Natural killer cell (primary cell): ENCODE measurements around the gene PRDX2. TPM values are rescaled to one million over a fixed set of nuclear protein-coding genes. Genes with fewer than 3 reads are reported as not detected.

ENCODE experiments used
- ATAC-seq, 3 donors: fragments of 150-1000 bp in 2 of 3; fragments of 200-7000 bp in 1 of 3; cut with Tn5 transposase; 1 replicate in 1 of 3; 2 replicates in 2 of 3; pipeline ENCODE4 v1.10.0; 2021; ENCODE audit warnings: mild to moderate bottlenecking in 2 of 3, moderate library complexity in 2 of 3
- DNase-seq, 2 donors: peaks; one replicate each; pipeline versions ENCODE4 v3.0.0 to v3.0.0-alpha.2; 2013 to 2021; ENCODE audit warnings: mixed read lengths in 1 of 2
- H3K27ac ChIP-seq: one replicate; pipeline ENCODE4 v1.5.1; 2013; ENCODE audit warnings: mild to moderate bottlenecking, low read length
- H3K27me3 ChIP-seq: one replicate; pipeline ENCODE4 v1.6.1; 2013; ENCODE audit warnings: low read length; ENCODE audit not compliant: control insufficient read depth, insufficient read depth
- H3K36me3 ChIP-seq: one replicate; pipeline ENCODE4 v1.6.1; 2013; ENCODE audit warnings: low read length; ENCODE audit not compliant: control insufficient read depth, insufficient read depth
- H3K4me1 ChIP-seq: one replicate; pipeline ENCODE4 v1.6.1; 2013; ENCODE audit warnings: low read length; ENCODE audit not compliant: control insufficient read depth, insufficient read depth
- H3K4me3 ChIP-seq: one replicate; pipeline ENCODE4 v1.5.1; 2013; ENCODE audit warnings: low read length
- H3K9me3 ChIP-seq: one replicate; pipeline ENCODE4 v1.6.1; 2013; ENCODE audit warnings: low read length; ENCODE audit not compliant: control insufficient read depth, insufficient read depth
- H3K27ac Mint-ChIP-seq, 2 donors: one replicate each; pipeline ENCODE4 v1.8.0; 2022; ENCODE audit warnings: mild to moderate bottlenecking in 2 of 2, mixed read lengths in 2 of 2, moderate library complexity in 1 of 2
- H3K27me3 Mint-ChIP-seq, 2 donors: one replicate each; pipeline ENCODE4 v1.8.0; 2022; ENCODE audit warnings: low read depth in 2 of 2, mixed read lengths in 2 of 2
- H3K36me3 Mint-ChIP-seq: one replicate; pipeline ENCODE4 v1.8.0; 2022; ENCODE audit warnings: mixed read lengths
- H3K4me1 Mint-ChIP-seq, 2 donors: one replicate each; pipeline ENCODE4 v1.8.0; 2022; ENCODE audit warnings: mixed read lengths in 2 of 2
- H3K4me3 Mint-ChIP-seq: one replicate; pipeline ENCODE4 v1.8.0; 2022; ENCODE audit warnings: mild to moderate bottlenecking, moderate library complexity, mixed read lengths
- H3K9me3 Mint-ChIP-seq, 2 donors: one replicate each; pipeline ENCODE4 v1.8.0; 2022; ENCODE audit warnings: mixed read lengths in 2 of 2
- WGBS: methylation state at CpG from one replicate; pipeline ENCODE4 v1.1.7; 2013; ENCODE audit warnings: missing lambda C conversion rate; ENCODE audit not compliant: insufficient coverage; 5-methylcytosine and 5-hydroxymethylcytosine counted together
- intact Hi-C: fragments of 100-400 bp; cut with micrococcal nuclease; formaldehyde crosslinking; loops from one replicate; pipeline ENCODE4 v1.14.2; 2022
- total RNA-seq, 4 donors: library from RNA; stranded (reverse); fragments of 120-200 nt in 1 of 4; gene quantifications; one replicate each; pipeline versions ENCODE4 v1.2.3 to v1.2.4, GENCODE V29; 2013 to 2022
- TF ChIP-seq, protein P1 (sequence below): fragments of 200-600 bp; IDR thresholded peaks from one replicate; pipeline ENCODE4 v1.8.0; 2022; ENCODE audit warnings: antibody characterized with exemption

Gene PRDX2
- total RNA-seq, 3 donors from 2014 or later (not counting 1 experiment from before 2014, with no cell fraction given) = 28.8 to 67.1 (median 66.9) TPM

DNA sequence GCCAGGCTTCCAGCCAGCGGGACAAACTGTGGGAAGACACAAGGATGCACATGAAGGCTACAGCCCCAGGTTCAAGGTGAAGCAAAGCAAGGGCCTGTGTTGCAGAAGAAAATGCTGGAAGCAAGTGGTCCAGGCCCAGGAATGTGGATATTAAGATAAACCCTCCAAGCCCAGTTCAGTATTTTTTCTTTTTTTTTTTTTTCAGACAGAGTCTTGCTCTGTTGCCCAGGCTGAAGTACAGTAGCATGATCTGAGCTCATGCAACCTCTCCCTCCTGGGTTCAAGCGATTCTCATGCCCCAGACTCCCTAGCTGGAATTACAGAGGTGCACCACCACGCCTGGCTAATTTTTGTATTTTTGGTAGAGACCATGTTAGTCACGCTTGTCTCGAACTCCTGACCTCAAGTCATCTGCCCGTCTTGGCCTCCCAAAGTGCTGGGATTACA lies 4.4 kb downstream of the PRDX2 start:
- 93% methylated on average over 6 of the region's 6 CpGs for whole genome bisulfite sequencing
- Mint-ChIP-seq H3K36me3 (no peaks in the 10 kb centered on the region), H3K9me3 (no peaks in the 10 kb centered on the region), H3K4me3 (no peak overlapping the region), H3K4me1 (peaks cover 30 to 36% of the 10 kb centered on the region in 2 donors), H3K27ac (peak overlapping the region in 1 of 2 donors; percentile 51), H3K27me3 (peaks cover 0 to 7% of the 10 kb centered on the region in 2 donors)
- H3K36me3 ChIP-seq = no peaks in the 10 kb centered on the region
- no peak overlapping the region for H3K27ac ChIP-seq
- no peak overlapping the region for H3K4me3 ChIP-seq
- no peaks in the 10 kb centered on the region for H3K9me3 ChIP-seq
- DNase-seq (peak in 1 of 2 donors; percentile 30), ATAC-seq (no peak)
- peaks cover 43% of the 10 kb centered on the region for H3K4me1 ChIP-seq
- peaks cover 5% of the 10 kb centered on the region for H3K27me3 ChIP-seq
- TF ChIP-seq, protein P1, sequence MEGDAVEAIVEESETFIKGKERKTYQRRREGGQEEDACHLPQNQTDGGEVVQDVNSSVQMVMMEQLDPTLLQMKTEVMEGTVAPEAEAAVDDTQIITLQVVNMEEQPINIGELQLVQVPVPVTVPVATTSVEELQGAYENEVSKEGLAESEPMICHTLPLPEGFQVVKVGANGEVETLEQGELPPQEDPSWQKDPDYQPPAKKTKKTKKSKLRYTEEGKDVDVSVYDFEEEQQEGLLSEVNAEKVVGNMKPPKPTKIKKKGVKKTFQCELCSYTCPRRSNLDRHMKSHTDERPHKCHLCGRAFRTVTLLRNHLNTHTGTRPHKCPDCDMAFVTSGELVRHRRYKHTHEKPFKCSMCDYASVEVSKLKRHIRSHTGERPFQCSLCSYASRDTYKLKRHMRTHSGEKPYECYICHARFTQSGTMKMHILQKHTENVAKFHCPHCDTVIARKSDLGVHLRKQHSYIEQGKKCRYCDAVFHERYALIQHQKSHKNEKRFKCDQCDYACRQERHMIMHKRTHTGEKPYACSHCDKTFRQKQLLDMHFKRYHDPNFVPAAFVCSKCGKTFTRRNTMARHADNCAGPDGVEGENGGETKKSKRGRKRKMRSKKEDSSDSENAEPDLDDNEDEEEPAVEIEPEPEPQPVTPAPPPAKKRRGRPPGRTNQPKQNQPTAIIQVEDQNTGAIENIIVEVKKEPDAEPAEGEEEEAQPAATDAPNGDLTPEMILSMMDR = no peak
- intact Hi-C loops = loop anchor here (10.0 kb wide), 2 partner anchors 122 to 358 kb away; partner anchors contain the start of genes IER2 and STX10

DNA sequence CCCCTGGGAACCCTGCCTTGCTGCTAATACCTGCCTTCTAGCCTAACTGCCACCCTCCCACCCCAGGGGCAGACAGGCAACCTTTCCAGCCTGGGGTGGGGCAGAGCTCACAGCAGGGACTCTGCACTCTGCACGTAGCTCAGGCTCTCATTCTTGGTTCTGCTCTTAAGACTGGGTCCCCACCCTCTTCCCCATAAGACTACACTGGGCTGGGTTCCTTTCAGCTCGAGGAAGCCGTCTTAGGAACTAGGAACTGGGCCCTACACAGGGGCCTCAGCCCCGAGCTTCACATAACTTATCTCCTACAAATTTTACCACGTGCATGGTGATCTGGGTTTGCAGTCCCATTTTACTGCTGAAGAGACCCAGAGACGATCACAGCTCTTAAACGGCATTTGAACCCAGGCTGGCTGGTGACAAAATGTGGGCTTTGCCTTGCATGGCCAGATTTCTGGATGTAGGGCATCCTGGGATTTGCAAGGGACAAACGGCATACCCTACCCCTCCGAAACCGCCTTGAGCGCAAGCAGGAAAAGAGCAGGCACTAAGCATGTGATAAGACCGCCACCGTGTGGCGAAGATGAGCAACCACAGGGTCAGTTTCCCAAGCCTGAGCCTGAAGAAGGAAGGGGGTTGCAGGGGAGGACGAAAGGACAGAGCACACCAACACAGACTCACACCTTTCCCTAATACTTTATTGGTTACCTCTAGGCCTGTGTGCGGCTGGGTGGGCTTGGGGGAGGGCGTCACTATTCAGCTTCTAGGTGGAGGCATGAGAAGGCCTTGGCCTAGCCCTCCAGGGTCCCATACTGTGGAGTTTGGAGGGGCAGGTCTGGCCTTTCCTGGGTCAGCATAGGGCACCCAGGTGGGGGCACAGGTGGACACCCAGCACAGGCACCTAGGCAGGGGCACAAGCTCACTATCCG lies 5.2 kb downstream of the PRDX2 start:
- peaks cover 37% of the 10 kb centered on the region for H3K4me1 ChIP-seq
- peak; percentile 73 to 91 for DNase-seq
- intact Hi-C loops = loop anchor here (1.0 to 10.0 kb wide), 4 partner anchors 19 to 358 kb away; partner anchors contain the start of genes IER2 and STX10
- H3K9me3 Mint-ChIP-seq = no peaks in the 10 kb centered on the region
- H3K27ac Mint-ChIP-seq = peak overlapping the region; percentile 77 to 97
- peaks cover 0 to 7% of the 10 kb centered on the region in 2 donors for H3K27me3 Mint-ChIP-seq
- H3K4me1 Mint-ChIP-seq = peaks cover 29% of the 10 kb centered on the region in 2 donors
- peaks cover 2% of the 10 kb centered on the region for H3K27me3 ChIP-seq
- peak overlapping the region; percentile 27 for H3K27ac ChIP-seq
- H3K36me3 Mint-ChIP-seq = no peaks in the 10 kb centered on the region
- WGBS = 11% methylated on average over 17 of the region's 18 CpGs
- TF ChIP-seq, protein P1 = peak; percentile 82
- H3K36me3 ChIP-seq = no peaks in the 10 kb centered on the region
- no peaks in the 10 kb centered on the region for H3K9me3 ChIP-seq
- peak in 1 of 3 donors; percentile 15 for ATAC-seq
- peak overlapping the region; percentile 81 for H3K4me3 Mint-ChIP-seq
- H3K4me3 ChIP-seq = no peak overlapping the region

DNA sequence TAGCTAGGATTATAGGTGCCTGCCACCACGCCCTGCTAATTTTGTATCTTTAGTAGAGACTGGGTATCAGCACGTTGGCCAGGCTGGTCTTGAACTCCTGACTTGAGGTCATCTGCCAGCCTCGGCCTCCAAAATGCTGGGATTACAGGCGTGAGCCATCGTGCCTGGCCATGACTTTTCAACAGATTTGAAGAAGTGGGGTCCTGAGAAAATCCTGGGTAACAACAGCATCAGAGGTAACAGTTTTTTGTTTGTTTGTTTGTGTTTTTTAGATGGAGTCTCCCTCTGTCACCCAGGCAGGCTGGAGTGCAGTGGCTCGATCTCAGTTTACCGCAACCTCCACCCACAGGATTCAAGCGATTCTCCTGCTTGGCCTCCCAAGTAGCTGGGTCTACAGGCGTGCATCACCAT lies 6.6 kb downstream of the PRDX2 start:
- no peak for ATAC-seq
- H3K27ac Mint-ChIP-seq = peak overlapping the region; percentile 97 to 99
- Histone ChIP-seq H3K27ac (no peak overlapping the region), H3K36me3 (no peaks in the 10 kb centered on the region), H3K9me3 (no peaks in the 10 kb centered on the region), H3K4me3 (no peak overlapping the region), H3K27me3 (no peaks in the 10 kb centered on the region), H3K4me1 (peaks cover 35% of the 10 kb centered on the region)
- peaks cover 32 to 35% of the 10 kb centered on the region in 2 donors for H3K4me1 Mint-ChIP-seq
- peak overlapping the region; percentile 75 for H3K4me3 Mint-ChIP-seq
- H3K9me3 Mint-ChIP-seq = no peaks in the 10 kb centered on the region
- intact Hi-C loops = loop anchor here (5.0 to 10.0 kb wide), 4 partner anchors 73 to 360 kb away; partner anchors contain the start of genes CALR, IER2, STX10 and TNPO2
- H3K36me3 Mint-ChIP-seq = no peaks in the 10 kb centered on the region
- no peaks in the 10 kb centered on the region for H3K27me3 Mint-ChIP-seq
- peak in 1 of 2 donors; percentile 39 for DNase-seq
- 93% methylated on average over 9 of the region's 9 CpGs for WGBS
- TF ChIP-seq, protein P1 = no peak
